Caco-2 (cell line): ENCODE results near the gene ZNF609. TPM values are rescaled to one million over a fixed set of nuclear protein-coding genes. Genes with fewer than 3 reads are reported as not detected.

Experiments used
- BruUV-seq: library from RNA; stranded (reverse); fragments of 400-500 nt; replicated peaks from 2 replicates; lab custom pipeline; 2021; lab: Mats Ljungman, UMichigan
- CTCF ChIA-PET: fragments of 300-600 bp; sonication (Branson Sonifier 250); formaldehyde crosslinking; loops from one replicate; lab custom pipeline; 2022; ENCODE audit warnings: antibody characterized with exemption; lab: Charles Lee
- POLR2A ChIA-PET: fragments of 300-600 bp; sonication (Branson Sonifier 250); formaldehyde crosslinking; loops from one replicate; lab custom pipeline; 2022; ENCODE audit warnings: antibody characterized with exemption; lab: Charles Lee
- DNase-seq, 2 experiments: peaks; one replicate each; pipeline versions ENCODE4 v3.0.0 to v3.0.0-alpha.2; 2020 to 2022
- H3K27me3 ChIP-seq: replicated peaks from 2 replicates; pipeline ENCODE4 v1.6.0; 2011; ENCODE audit warnings: low read length; ENCODE audit not compliant: control insufficient read depth, insufficient read depth
- H3K36me3 ChIP-seq: 2 replicates; pipeline ENCODE4 v1.5.1; 2011; ENCODE audit warnings: low read length; ENCODE audit not compliant: control insufficient read depth, insufficient read depth
- H3K4me1 ChIP-seq: fragments of 250-450 bp; sonication (Bioruptor Pico); 2 replicates; pipeline ENCODE4 v1.5.1; 2020; ENCODE audit warnings: mild to moderate bottlenecking
- H3K4me3 ChIP-seq: 2 replicates; pipeline ENCODE4 v1.5.1; 2011; ENCODE audit warnings: low read depth, mild to moderate bottlenecking, control low read depth, low read length
- H3K9me3 ChIP-seq: fragments of 250-450 bp; sonication (Bioruptor Pico); 2 replicates; pipeline ENCODE4 v1.5.1; 2020; ENCODE audit warnings: mild to moderate bottlenecking, moderate library complexity
- H3K27ac Mint-ChIP-seq: one replicate; pipeline ENCODE4 v1.8.0; 2022; ENCODE audit warnings: mixed read lengths; ENCODE audit not compliant: unreplicated experiment
- H3K27me3 Mint-ChIP-seq: one replicate; pipeline ENCODE4 v1.8.0; 2022; ENCODE audit warnings: mixed read lengths; ENCODE audit not compliant: insufficient read depth, unreplicated experiment
- H3K36me3 Mint-ChIP-seq: one replicate; pipeline ENCODE4 v1.8.0; 2022; ENCODE audit warnings: mild to moderate bottlenecking, mixed read lengths; ENCODE audit not compliant: insufficient read depth, unreplicated experiment
- H3K4me1 Mint-ChIP-seq: one replicate; pipeline ENCODE4 v1.8.0; 2022; ENCODE audit warnings: low read depth, mixed read lengths; ENCODE audit not compliant: unreplicated experiment
- H3K4me3 Mint-ChIP-seq: one replicate; pipeline ENCODE4 v1.8.0; 2022; ENCODE audit warnings: mild to moderate bottlenecking, moderate library complexity, mixed read lengths; ENCODE audit not compliant: unreplicated experiment
- H3K9me3 Mint-ChIP-seq: one replicate; pipeline ENCODE4 v1.8.0; 2022; ENCODE audit warnings: mixed read lengths; ENCODE audit not compliant: unreplicated experiment
- intact Hi-C: fragments of 100-400 bp; cut with micrococcal nuclease; formaldehyde crosslinking; loops from one replicate; pipeline ENCODE4 v1.10.0; 2022; ENCODE audit not compliant: unreplicated experiment
- total RNA-seq: library from RNA; stranded (reverse); gene quantifications from 2 replicates; pipeline ENCODE4 v1.2.3, GENCODE V29; 2022
- TF ChIP-seq, protein P1 (sequence below), 2 experiments: fragments of 200-600 bp in 1 of 2; IDR thresholded peaks; 1 replicate in 1 of 2; 2 replicates in 1 of 2; pipeline versions ENCODE4 v1.5.1 to v1.8.0; 2011 to 2022; ENCODE audit warnings: antibody characterized with exemption in 1 of 2, control low read depth in 1 of 2, inconsistent platforms in 1 of 2, low read depth in 1 of 2, low read length in 1 of 2, mild to moderate bottlenecking in 1 of 2, moderate library complexity in 1 of 2; ENCODE audit not compliant: insufficient read depth in 1 of 2, severe bottlenecking in 1 of 2, unreplicated experiment in 1 of 2

Gene ZNF609
- total RNA-seq, 1 experiment from 2014 or later: 30.1 TPM

- TF ChIP-seq, protein P1, sequence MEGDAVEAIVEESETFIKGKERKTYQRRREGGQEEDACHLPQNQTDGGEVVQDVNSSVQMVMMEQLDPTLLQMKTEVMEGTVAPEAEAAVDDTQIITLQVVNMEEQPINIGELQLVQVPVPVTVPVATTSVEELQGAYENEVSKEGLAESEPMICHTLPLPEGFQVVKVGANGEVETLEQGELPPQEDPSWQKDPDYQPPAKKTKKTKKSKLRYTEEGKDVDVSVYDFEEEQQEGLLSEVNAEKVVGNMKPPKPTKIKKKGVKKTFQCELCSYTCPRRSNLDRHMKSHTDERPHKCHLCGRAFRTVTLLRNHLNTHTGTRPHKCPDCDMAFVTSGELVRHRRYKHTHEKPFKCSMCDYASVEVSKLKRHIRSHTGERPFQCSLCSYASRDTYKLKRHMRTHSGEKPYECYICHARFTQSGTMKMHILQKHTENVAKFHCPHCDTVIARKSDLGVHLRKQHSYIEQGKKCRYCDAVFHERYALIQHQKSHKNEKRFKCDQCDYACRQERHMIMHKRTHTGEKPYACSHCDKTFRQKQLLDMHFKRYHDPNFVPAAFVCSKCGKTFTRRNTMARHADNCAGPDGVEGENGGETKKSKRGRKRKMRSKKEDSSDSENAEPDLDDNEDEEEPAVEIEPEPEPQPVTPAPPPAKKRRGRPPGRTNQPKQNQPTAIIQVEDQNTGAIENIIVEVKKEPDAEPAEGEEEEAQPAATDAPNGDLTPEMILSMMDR (IDR thresholded peaks at IDR 0.05; ENCODE audit: insufficient read depth in 1 of 2, low read depth in 1 of 2, low read length in 1 of 2, severe bottlenecking in 1 of 2, unreplicated experiment in 1 of 2): no peak
- H3K4me1 Mint-ChIP-seq: peaks cover 21% of the 10 kb centered on the region
- intact Hi-C loops: loop anchor here (5.0 kb wide), 1 partner anchor 129 kb away; no protein-coding TSS in a partner anchor
Observed at GRCh38 chr15:64523240-64523639, 62.9 kb downstream of the ZNF609 start.

GRCh38 chr15:64524778-64525177, 64.4 kb downstream of the ZNF609 start:
- Histone ChIP-seq H3K27me3 (no peaks in the 10 kb centered on the region), H3K4me1 (peaks cover 27% of the 10 kb centered on the region), H3K9me3 (no peaks in the 10 kb centered on the region), H3K4me3 (no peak overlapping the region), H3K36me3 (0 out of 2 replicates have a peak, but pooled peaks cover 2% of the 10 kb centered on the region)
- Mint-ChIP-seq H3K27me3 (no peaks in the 10 kb centered on the region), H3K4me1 (peaks cover 21% of the 10 kb centered on the region), H3K27ac (no peak overlapping the region), H3K9me3 (no peaks in the 10 kb centered on the region), H3K4me3 (no peak overlapping the region), H3K36me3 (peaks cover 5% of the 10 kb centered on the region)
- no peak for DNase-seq
- intact Hi-C loops: loop anchor here (5.0 kb wide), 1 partner anchor 128 kb away; no protein-coding TSS in a partner anchor
- CTCF ChIA-PET: no interaction called here
- TF ChIP-seq, protein P1 (IDR thresholded peaks at IDR 0.05; ENCODE audit: insufficient read depth in 1 of 2, low read depth in 1 of 2, low read length in 1 of 2, severe bottlenecking in 1 of 2, unreplicated experiment in 1 of 2): no peak
- POLR2A ChIA-PET: no interaction called here
- BruUV-seq: no TSS peak

More at GRCh38 chr15:64523240-64523639, 62.9 kb downstream of the ZNF609 start:
- DNase-seq: no peak
- Histone ChIP-seq H3K4me3 (no peak overlapping the region), H3K9me3 (no peaks in the 10 kb centered on the region), H3K36me3 (no peaks in the 10 kb centered on the region), H3K4me1 (peaks cover 27% of the 10 kb centered on the region), H3K27me3 (no peaks in the 10 kb centered on the region)
- no TSS peak for BruUV-seq
- Mint-ChIP-seq H3K36me3 (peaks cover 5% of the 10 kb centered on the region), H3K27ac (no peak overlapping the region), H3K4me3 (no peak overlapping the region), H3K9me3 (no peaks in the 10 kb centered on the region), H3K27me3 (no peaks in the 10 kb centered on the region)
- POLR2A ChIA-PET: no interaction called here
- CTCF ChIA-PET: no interaction called here

GRCh38 chr15:64525828-64526530, 65.6 kb downstream of the ZNF609 start:
- TF ChIP-seq, protein P1 (IDR thresholded peaks at IDR 0.05; ENCODE audit: insufficient read depth in 1 of 2, low read depth in 1 of 2, low read length in 1 of 2, severe bottlenecking in 1 of 2, unreplicated experiment in 1 of 2): no peak
- Mint-ChIP-seq H3K27me3 (no peaks in the 10 kb centered on the region), H3K36me3 (peaks cover 5% of the 10 kb centered on the region), H3K9me3 (no peaks in the 10 kb centered on the region), H3K4me3 (no peak overlapping the region), H3K4me1 (peaks cover 17% of the 10 kb centered on the region), H3K27ac (no peak overlapping the region)
- H3K27me3 ChIP-seq: no peaks in the 10 kb centered on the region
- DNase-seq: no peak
- H3K4me1 ChIP-seq: peaks cover 20% of the 10 kb centered on the region
- H3K9me3 ChIP-seq: no peaks in the 10 kb centered on the region
- no TSS peak for BruUV-seq
- intact Hi-C loops: no loop called here
- no peak overlapping the region for H3K4me3 ChIP-seq
- H3K36me3 ChIP-seq: 0 out of 2 replicates have a peak, but pooled peaks cover 2% of the 10 kb centered on the region
- POLR2A ChIA-PET: no interaction called here
- CTCF ChIA-PET: no interaction called here
